Caco-2 (cell line): ENCODE results near the gene TIMP3. TPM values are rescaled to one million over a fixed set of nuclear protein-coding genes. Genes with fewer than 3 reads are reported as not detected.

Experiments used
- BruUV-seq: library from RNA; stranded (reverse); fragments of 400-500 nt; replicated peaks from 2 replicates; lab custom pipeline; 2021; lab: Mats Ljungman, UMichigan
- CTCF ChIA-PET: fragments of 300-600 bp; sonication (Branson Sonifier 250); formaldehyde crosslinking; loops from one replicate; lab custom pipeline; 2022; ENCODE audit warnings: antibody characterized with exemption; lab: Charles Lee
- POLR2A ChIA-PET: fragments of 300-600 bp; sonication (Branson Sonifier 250); formaldehyde crosslinking; loops from one replicate; lab custom pipeline; 2022; ENCODE audit warnings: antibody characterized with exemption; lab: Charles Lee
- DNase-seq, 2 experiments: peaks; one replicate each; pipeline versions ENCODE4 v3.0.0 to v3.0.0-alpha.2; 2020 to 2022
- H3K27me3 ChIP-seq: replicated peaks from 2 replicates; pipeline ENCODE4 v1.6.0; 2011; ENCODE audit warnings: low read length; ENCODE audit not compliant: control insufficient read depth, insufficient read depth
- H3K36me3 ChIP-seq: 2 replicates; pipeline ENCODE4 v1.5.1; 2011; ENCODE audit warnings: low read length; ENCODE audit not compliant: control insufficient read depth, insufficient read depth
- H3K4me1 ChIP-seq: fragments of 250-450 bp; sonication (Bioruptor Pico); 2 replicates; pipeline ENCODE4 v1.5.1; 2020; ENCODE audit warnings: mild to moderate bottlenecking
- H3K4me3 ChIP-seq: 2 replicates; pipeline ENCODE4 v1.5.1; 2011; ENCODE audit warnings: low read depth, mild to moderate bottlenecking, control low read depth, low read length
- H3K9me3 ChIP-seq: fragments of 250-450 bp; sonication (Bioruptor Pico); 2 replicates; pipeline ENCODE4 v1.5.1; 2020; ENCODE audit warnings: mild to moderate bottlenecking, moderate library complexity
- H3K27ac Mint-ChIP-seq: one replicate; pipeline ENCODE4 v1.8.0; 2022; ENCODE audit warnings: mixed read lengths; ENCODE audit not compliant: unreplicated experiment
- H3K27me3 Mint-ChIP-seq: one replicate; pipeline ENCODE4 v1.8.0; 2022; ENCODE audit warnings: mixed read lengths; ENCODE audit not compliant: insufficient read depth, unreplicated experiment
- H3K36me3 Mint-ChIP-seq: one replicate; pipeline ENCODE4 v1.8.0; 2022; ENCODE audit warnings: mild to moderate bottlenecking, mixed read lengths; ENCODE audit not compliant: insufficient read depth, unreplicated experiment
- H3K4me1 Mint-ChIP-seq: one replicate; pipeline ENCODE4 v1.8.0; 2022; ENCODE audit warnings: low read depth, mixed read lengths; ENCODE audit not compliant: unreplicated experiment
- H3K4me3 Mint-ChIP-seq: one replicate; pipeline ENCODE4 v1.8.0; 2022; ENCODE audit warnings: mild to moderate bottlenecking, moderate library complexity, mixed read lengths; ENCODE audit not compliant: unreplicated experiment
- H3K9me3 Mint-ChIP-seq: one replicate; pipeline ENCODE4 v1.8.0; 2022; ENCODE audit warnings: mixed read lengths; ENCODE audit not compliant: unreplicated experiment
- CTCF ChIP-seq, 2 experiments: fragments of 200-600 bp in 1 of 2; IDR thresholded peaks; 1 replicate in 1 of 2; 2 replicates in 1 of 2; pipeline versions ENCODE4 v1.5.1 to v1.8.0; 2011 to 2022; ENCODE audit warnings: antibody characterized with exemption in 1 of 2, control low read depth in 1 of 2, inconsistent platforms in 1 of 2, low read depth in 1 of 2, low read length in 1 of 2, mild to moderate bottlenecking in 1 of 2, moderate library complexity in 1 of 2; ENCODE audit not compliant: insufficient read depth in 1 of 2, severe bottlenecking in 1 of 2, unreplicated experiment in 1 of 2
- intact Hi-C: fragments of 100-400 bp; cut with micrococcal nuclease; formaldehyde crosslinking; loops from one replicate; pipeline ENCODE4 v1.10.0; 2022; ENCODE audit not compliant: unreplicated experiment
- total RNA-seq: library from RNA; stranded (reverse); gene quantifications from 2 replicates; pipeline ENCODE4 v1.2.3, GENCODE V29; 2022

TIMP3 gene
- total RNA-seq, 1 experiment from 2014 or later = 86.4 TPM

DNA sequence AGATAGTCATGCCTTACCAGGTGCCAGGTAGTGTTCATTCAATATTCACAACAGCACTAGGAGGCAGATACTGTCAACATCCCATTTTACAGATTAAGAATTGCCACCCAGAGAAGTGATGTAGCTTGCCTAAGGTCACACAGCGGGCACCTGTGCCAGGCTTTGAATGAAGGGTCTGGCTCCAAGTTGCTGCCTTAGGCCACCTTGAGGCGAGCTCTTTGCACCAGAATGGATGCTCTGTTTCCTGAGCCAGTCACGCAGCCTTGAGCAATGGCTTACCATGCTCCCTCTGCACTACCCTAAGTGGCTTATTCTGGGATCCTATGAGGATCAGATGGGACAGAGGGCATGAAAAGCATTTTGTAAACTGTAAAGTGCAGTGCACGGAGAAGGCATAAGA lies 25.1 kb upstream of the TIMP3 start:
- intact Hi-C loops = loop anchor here (1.0 kb wide), 2 partner anchors 25 to 47 kb away; partner anchors contain the start of gene TIMP3
- H3K4me3 Mint-ChIP-seq = no peak overlapping the region
- H3K27me3 Mint-ChIP-seq = no peaks in the 10 kb centered on the region
- Histone ChIP-seq H3K4me3 (no peak overlapping the region), H3K36me3 (no peaks in the 10 kb centered on the region), H3K9me3 (no peaks in the 10 kb centered on the region), H3K27me3 (no peaks in the 10 kb centered on the region), H3K4me1 (peaks cover 14% of the 10 kb centered on the region)
- peaks cover 16% of the 10 kb centered on the region for H3K4me1 Mint-ChIP-seq
- no peak overlapping the region for H3K27ac Mint-ChIP-seq
- ChIA-PET POLR2A (no interaction called here), CTCF (interaction anchor here (2.3 kb wide), 1 partner anchor 20 kb away, joined by 11 read pairs; no protein-coding TSS in a partner anchor)
- no peak for TF ChIP-seq CTCF (IDR thresholded peaks at IDR 0.05; ENCODE audit: insufficient read depth in 1 of 2, low read depth in 1 of 2, low read length in 1 of 2, severe bottlenecking in 1 of 2, unreplicated experiment in 1 of 2)
- H3K36me3 Mint-ChIP-seq = peaks cover 8% of the 10 kb centered on the region
- BruUV-seq = no TSS peak
- DNase-seq = no peak
- peaks cover 9% of the 10 kb centered on the region for H3K9me3 Mint-ChIP-seq

DNA sequence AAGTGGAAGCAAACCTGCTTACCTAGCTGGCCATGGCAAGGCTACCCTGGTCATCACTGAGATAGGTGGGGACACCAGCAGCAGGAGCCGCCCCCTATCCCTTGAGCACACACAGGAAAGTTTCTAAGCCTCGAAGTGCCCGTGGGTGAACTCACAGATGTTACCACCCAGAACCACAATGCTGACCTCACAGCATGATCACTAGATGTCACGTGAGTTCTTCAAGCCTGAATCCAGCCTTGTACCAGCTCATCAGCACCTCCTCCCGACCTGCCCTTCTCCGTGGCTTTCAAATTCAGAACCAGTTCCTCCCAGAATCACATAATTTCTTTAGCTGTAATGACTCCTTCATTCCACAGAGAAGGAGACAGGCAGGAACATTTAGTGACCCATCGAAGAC lies 24.7 kb upstream of the TIMP3 start:
- no peak for DNase-seq
- Histone ChIP-seq H3K4me1 (peaks cover 14% of the 10 kb centered on the region), H3K9me3 (no peaks in the 10 kb centered on the region), H3K27me3 (no peaks in the 10 kb centered on the region), H3K36me3 (no peaks in the 10 kb centered on the region), H3K4me3 (no peak overlapping the region)
- Mint-ChIP-seq H3K9me3 (peaks cover 9% of the 10 kb centered on the region), H3K27ac (no peak overlapping the region), H3K4me3 (no peak overlapping the region), H3K4me1 (peaks cover 16% of the 10 kb centered on the region), H3K36me3 (peaks cover 8% of the 10 kb centered on the region), H3K27me3 (no peaks in the 10 kb centered on the region)
- CTCF ChIA-PET = interaction anchor here (2.3 kb wide), 1 partner anchor 20 kb away, joined by 11 read pairs; no protein-coding TSS in a partner anchor
- BruUV-seq = no TSS peak
- no peak for TF ChIP-seq CTCF (IDR thresholded peaks at IDR 0.05; ENCODE audit: insufficient read depth in 1 of 2, low read depth in 1 of 2, low read length in 1 of 2, severe bottlenecking in 1 of 2, unreplicated experiment in 1 of 2)
- POLR2A ChIA-PET = no interaction called here
- intact Hi-C loops = loop anchor here (1.0 kb wide), 2 partner anchors 24 to 46 kb away; partner anchors contain the start of gene TIMP3

DNA sequence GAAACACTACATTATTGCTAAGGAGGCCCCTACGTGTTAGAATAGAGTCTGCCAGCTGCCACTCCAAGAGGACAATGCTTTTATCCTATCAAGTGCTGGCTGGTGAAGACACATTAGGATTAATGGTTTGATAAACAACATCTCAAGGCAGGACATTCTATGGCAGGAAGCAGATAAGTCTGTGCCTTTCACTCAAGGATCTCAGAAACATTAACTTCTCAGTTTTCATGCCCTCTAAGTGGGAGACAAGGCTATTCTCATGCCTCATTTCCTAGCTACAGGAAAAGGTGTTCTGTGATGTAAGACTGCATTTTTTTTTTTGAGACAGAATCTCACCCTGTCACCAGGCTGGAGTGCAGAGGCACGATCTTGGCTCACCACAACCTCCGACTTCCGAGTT lies 23.5 kb upstream of the TIMP3 start:
- H3K4me1 Mint-ChIP-seq = peaks cover 16% of the 10 kb centered on the region
- Histone ChIP-seq H3K27me3 (no peaks in the 10 kb centered on the region), H3K4me1 (peaks cover 14% of the 10 kb centered on the region), H3K36me3 (no peaks in the 10 kb centered on the region), H3K9me3 (no peaks in the 10 kb centered on the region), H3K4me3 (no peak overlapping the region)
- TF ChIP-seq CTCF (IDR thresholded peaks at IDR 0.05; ENCODE audit: insufficient read depth in 1 of 2, low read depth in 1 of 2, low read length in 1 of 2, severe bottlenecking in 1 of 2, unreplicated experiment in 1 of 2) = no peak
- peak overlapping the region; percentile 90 for H3K27ac Mint-ChIP-seq
- no TSS peak for BruUV-seq
- DNase-seq = no peak
- peaks cover 9% of the 10 kb centered on the region for H3K9me3 Mint-ChIP-seq
- no peaks in the 10 kb centered on the region for H3K27me3 Mint-ChIP-seq
- H3K36me3 Mint-ChIP-seq = peaks cover 8% of the 10 kb centered on the region
- intact Hi-C loops = no loop called here
- H3K4me3 Mint-ChIP-seq = no peak overlapping the region
- ChIA-PET POLR2A (no interaction called here), CTCF (interaction anchor here (0.6 kb wide), 1 partner anchor 156 kb away, joined by 4 read pairs; no protein-coding TSS in a partner anchor)
